Measurements from ENCODE around the gene PROM1.

GRCh38 chr4:15986907-15987306 is 96.9 kb downstream of the PROM1 start:
- TF ChIP-seq, protein P1, sequence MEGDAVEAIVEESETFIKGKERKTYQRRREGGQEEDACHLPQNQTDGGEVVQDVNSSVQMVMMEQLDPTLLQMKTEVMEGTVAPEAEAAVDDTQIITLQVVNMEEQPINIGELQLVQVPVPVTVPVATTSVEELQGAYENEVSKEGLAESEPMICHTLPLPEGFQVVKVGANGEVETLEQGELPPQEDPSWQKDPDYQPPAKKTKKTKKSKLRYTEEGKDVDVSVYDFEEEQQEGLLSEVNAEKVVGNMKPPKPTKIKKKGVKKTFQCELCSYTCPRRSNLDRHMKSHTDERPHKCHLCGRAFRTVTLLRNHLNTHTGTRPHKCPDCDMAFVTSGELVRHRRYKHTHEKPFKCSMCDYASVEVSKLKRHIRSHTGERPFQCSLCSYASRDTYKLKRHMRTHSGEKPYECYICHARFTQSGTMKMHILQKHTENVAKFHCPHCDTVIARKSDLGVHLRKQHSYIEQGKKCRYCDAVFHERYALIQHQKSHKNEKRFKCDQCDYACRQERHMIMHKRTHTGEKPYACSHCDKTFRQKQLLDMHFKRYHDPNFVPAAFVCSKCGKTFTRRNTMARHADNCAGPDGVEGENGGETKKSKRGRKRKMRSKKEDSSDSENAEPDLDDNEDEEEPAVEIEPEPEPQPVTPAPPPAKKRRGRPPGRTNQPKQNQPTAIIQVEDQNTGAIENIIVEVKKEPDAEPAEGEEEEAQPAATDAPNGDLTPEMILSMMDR (IDR thresholded peaks at IDR 0.05) = no peak
- no peak for TF ChIP-seq POLR2A (IDR thresholded peaks at IDR 0.05)
